ENCODE measurements around the gene SOX30. TPM values are rescaled to one million over a fixed set of nuclear protein-coding genes. Genes with fewer than 3 reads are reported as not detected.
A peak's percentile ranks its signal among the peaks of the same experiment; 100 is the strongest.

The SOX30 gene
- total RNA-seq, 2 donors from 2014 or later, result 0.89 TPM; not detected in 1

DNA sequence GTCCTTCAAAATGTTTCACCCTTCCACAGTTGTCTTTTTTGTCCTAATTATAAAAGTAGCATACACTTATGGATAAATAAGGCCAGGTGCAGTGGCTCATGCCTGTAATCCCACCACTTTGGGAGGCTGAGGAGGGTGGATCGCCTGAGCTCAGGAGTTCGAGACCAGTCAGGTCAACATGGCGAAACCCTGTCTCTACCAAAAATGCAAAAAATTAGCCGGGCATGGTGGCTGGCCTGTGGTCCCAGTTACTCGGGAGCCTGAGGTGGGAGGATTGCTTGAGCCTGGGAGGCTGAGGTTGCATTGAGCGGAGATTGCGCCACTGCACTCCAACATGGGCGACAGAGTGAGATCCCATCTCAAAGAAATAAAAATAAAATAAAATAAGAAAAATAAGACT is 20.7 kb upstream of the SOX30 start:
- Histone ChIP-seq H3K4me3 (no peak overlapping the region), H3K36me3 (no peaks in the 10 kb centered on the region), H3K4me1 (peaks cover 0 to 7% of the 10 kb centered on the region in 2 donors), H3K27ac (no peak overlapping the region), H3K27me3 (no peaks in the 10 kb centered on the region), H3K9me3 (no peaks in the 10 kb centered on the region)
- TF ChIP-seq, protein P1, sequence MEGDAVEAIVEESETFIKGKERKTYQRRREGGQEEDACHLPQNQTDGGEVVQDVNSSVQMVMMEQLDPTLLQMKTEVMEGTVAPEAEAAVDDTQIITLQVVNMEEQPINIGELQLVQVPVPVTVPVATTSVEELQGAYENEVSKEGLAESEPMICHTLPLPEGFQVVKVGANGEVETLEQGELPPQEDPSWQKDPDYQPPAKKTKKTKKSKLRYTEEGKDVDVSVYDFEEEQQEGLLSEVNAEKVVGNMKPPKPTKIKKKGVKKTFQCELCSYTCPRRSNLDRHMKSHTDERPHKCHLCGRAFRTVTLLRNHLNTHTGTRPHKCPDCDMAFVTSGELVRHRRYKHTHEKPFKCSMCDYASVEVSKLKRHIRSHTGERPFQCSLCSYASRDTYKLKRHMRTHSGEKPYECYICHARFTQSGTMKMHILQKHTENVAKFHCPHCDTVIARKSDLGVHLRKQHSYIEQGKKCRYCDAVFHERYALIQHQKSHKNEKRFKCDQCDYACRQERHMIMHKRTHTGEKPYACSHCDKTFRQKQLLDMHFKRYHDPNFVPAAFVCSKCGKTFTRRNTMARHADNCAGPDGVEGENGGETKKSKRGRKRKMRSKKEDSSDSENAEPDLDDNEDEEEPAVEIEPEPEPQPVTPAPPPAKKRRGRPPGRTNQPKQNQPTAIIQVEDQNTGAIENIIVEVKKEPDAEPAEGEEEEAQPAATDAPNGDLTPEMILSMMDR (IDR thresholded peaks at IDR 0.05), result no peak
- peak; percentile 43 for DNase-seq (ENCODE audit: low spot score)

DNA sequence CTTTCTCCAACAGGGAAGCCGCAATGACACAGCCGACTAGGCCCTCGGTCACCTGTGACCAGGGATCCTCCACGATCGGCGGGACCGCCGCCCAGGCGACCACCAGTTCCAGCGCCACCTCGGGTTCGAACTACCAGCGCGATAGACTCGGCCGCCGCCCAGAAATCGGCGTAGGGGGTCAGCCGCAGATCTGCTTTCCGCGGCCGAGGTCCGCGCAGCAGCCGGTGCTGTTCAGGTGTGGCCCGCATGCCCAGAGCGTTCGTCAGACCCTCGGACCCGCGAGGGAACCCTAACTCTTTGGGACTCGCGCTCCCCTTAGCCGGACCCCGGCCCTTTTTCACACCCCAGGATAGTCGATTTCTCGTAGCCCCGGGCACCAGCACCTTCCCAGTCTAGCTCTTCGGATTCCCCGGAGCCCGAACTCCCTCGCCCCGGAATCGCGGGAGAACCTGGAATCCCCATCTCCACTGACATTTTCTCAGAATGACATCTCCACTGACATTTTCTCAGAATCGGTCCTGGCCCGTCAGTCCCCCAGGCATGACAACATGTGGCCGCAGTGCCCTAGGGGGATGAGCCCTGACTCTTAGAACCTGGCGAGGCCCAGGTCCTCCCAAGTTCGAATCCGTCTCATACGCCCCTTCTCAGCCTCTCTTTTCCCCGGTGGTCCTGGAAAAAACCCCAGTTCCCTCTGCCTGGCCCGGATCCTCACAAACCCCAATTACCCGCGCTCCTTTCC is 19.5 kb upstream of the SOX30 start:
- DNase-seq (ENCODE audit: low spot score), result peak; percentile 51

DNA sequence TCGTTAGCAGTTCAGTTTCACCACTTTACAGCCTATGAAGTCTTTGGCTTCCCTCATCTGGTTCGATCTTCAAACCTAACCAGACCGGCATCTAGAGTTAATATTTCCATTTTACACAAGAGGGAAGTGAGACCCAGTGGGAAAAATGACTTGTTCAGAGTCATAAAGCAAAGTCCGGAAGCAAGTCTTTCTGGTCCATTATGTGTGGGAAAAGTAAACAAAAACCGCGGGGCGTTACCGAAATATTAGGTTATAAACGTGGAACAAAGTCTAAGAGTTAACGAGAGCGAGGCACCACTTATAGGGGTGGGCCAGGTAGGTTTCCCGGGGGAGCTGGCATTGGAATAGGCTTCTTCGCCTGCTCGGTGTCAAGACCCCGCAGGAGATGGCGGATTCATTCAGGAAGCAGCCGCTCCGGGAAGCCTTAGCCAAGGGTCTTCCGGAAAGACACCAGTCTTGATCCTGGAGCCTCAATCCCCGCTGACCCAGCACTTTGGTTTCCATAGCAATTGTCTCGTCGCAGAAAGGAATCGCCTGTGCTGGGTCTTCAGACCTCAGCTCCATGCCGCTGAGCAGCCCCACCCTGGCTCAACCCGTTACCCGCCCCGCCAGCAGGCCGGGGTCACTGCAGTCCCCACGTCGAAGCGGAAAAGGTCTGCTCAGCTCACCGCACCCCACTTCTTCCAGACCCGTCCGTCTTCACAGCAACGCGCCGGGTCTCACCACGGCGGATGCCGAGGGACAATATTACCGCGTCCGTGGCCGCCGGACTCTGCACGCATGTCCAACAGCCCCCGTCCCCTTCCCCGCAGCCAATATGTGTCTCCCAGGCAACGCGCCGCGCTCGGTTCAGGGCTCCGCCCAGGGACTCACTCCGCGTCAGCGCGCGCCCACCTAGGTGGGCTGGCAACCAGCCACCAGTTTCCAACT is 18.7 kb upstream of the SOX30 start, which contains the start of gene C5orf52:
TSS of gene C5orf52 (plus strand) at position 872 of the 930 bp plus-strand sequence. CDS start 82 bp downstream, outside the sequence.
- peak; percentile 55 for DNase-seq (ENCODE audit: low spot score)
- TF ChIP-seq, protein P1 (IDR thresholded peaks at IDR 0.05), result no peak
- no peak within 1 kb of the TSS for H3K27ac ChIP-seq
- H3K4me1 ChIP-seq, result peaks cover 0 to 7% of the 10 kb centered on the region in 2 donors
- H3K9me3 ChIP-seq, result no peaks in the 10 kb centered on the region
- H3K27me3 ChIP-seq, result no peaks in the 10 kb centered on the region
- peak within 1 kb of the TSS; percentile 44 to 60 for H3K4me3 ChIP-seq
- H3K36me3 ChIP-seq, result no peaks in the 10 kb centered on the region

More for the DNA sequence above, 19.5 kb upstream of the SOX30 start:
- Histone ChIP-seq H3K27ac (no peak overlapping the region), H3K36me3 (no peaks in the 10 kb centered on the region), H3K27me3 (no peaks in the 10 kb centered on the region), H3K4me1 (peaks cover 0 to 7% of the 10 kb centered on the region in 2 donors), H3K4me3 (peak overlapping the region; percentile 44 to 60), H3K9me3 (no peaks in the 10 kb centered on the region)
- TF ChIP-seq, protein P1 (IDR thresholded peaks at IDR 0.05), result no peak

DNA sequence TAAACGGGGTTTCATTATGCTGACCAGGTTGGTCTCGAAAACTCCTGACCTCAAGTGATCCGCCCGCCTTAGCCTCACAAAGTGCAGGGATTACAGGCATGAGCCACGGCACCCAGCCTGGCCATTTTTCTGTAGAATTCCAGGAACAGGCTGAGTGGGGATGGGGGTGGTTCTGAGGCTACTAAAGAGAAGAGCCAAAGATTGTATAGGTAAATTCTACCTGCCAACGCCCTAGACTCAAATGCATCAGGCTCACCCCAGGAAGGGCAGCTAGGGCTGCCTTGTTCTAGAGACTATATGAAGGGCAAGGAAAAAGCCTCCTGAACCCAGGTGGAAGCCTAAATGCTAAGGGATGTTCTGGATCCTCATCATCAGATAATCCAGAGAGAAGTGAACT is 17.5 kb upstream of the SOX30 start:
- no peak for DNase-seq (ENCODE audit: low spot score)
- H3K36me3 ChIP-seq, result no peaks in the 10 kb centered on the region
- H3K4me1 ChIP-seq, result peaks cover 0 to 7% of the 10 kb centered on the region in 2 donors

DNA sequence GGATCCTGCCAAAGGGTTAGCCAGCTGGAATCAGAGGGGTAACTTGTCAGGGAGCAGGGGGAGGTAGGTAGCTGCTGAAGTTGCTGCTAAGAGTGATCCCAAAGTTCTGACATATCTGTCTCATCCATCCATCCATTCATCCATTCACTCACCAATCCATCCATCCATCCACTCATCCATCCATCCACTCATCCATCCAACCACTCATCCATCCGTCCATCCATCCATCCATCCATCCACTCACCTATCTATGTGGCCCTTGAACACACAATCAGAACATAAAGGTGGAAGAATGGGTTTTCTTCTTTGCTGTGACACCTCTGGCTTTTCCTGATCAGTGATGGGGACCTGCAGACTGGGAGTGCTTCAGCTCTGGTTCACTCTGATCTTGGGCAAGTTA is 16.1 kb upstream of the SOX30 start:
- no peaks in the 10 kb centered on the region for H3K27me3 ChIP-seq
- H3K4me3 ChIP-seq, result no peak overlapping the region
- H3K4me1 ChIP-seq, result peaks cover 0 to 7% of the 10 kb centered on the region in 2 donors
- H3K36me3 ChIP-seq, result no peaks in the 10 kb centered on the region
- TF ChIP-seq, protein P1 (IDR thresholded peaks at IDR 0.05), result no peak
- H3K9me3 ChIP-seq, result no peaks in the 10 kb centered on the region
- DNase-seq (ENCODE audit: low spot score), result no peak
- H3K27ac ChIP-seq, result no peak overlapping the region

More for the DNA sequence above, 17.5 kb upstream of the SOX30 start:
- TF ChIP-seq, protein P1 (IDR thresholded peaks at IDR 0.05), result no peak
- Histone ChIP-seq H3K4me3 (no peak overlapping the region), H3K27me3 (no peaks in the 10 kb centered on the region), H3K9me3 (no peaks in the 10 kb centered on the region), H3K27ac (no peak overlapping the region)

Measured in right atrium auricular region (tissue), 2 donors.